Hematopoietic multipotent progenitor cell (in vitro differentiated cells): ENCODE data around the gene C1QTNF5. TPM values are rescaled to one million over a fixed set of nuclear protein-coding genes. Genes with fewer than 3 reads are reported as not detected.

Source experiments
- DNase-seq, 3 donors: peaks; one replicate each; pipeline ENCODE4 v3.0.0-alpha.2; 2011 to 2015; ENCODE audit warnings: low read depth in 2 of 3, low spot score in 2 of 3
- total RNA-seq: library from RNA; depleted of rRNA; stranded (reverse); fragments of >200 nt; gene quantifications from one replicate; pipeline ENCODE4 v1.2.3, GENCODE V29; 2012

Gene C1QTNF5
- total RNA-seq, 1 donor = under 0.01 TPM

GRCh38 chr11:119318240-119319135 lies 22.2 kb downstream of the C1QTNF5 start:
- DNase-seq = peak in 1 of 3 donors; percentile 10

GRCh38 chr11:119317592-119318239 lies 23.0 kb downstream of the C1QTNF5 start:
- no peak for DNase-seq

- DNase-seq = peak in 1 of 3 donors; percentile 26
Measured at GRCh38 chr11:119316729-119317591, 23.7 kb downstream of the C1QTNF5 start, which contains the start of gene MCAM. Gene MCAM (minus strand): TSS chr11:119317130. CDS start chr11:119317101, 29 bp downstream.

- DNase-seq = no peak
Measured at GRCh38 chr11:119316016-119316728, 24.5 kb downstream of the C1QTNF5 start.

GRCh38 chr11:119315131-119316015 lies 25.3 kb downstream of the C1QTNF5 start:
- peak in 2 of 3 donors; percentile 48 to 57 for DNase-seq

GRCh38 chr11:119314726-119315125 lies 26.0 kb downstream of the C1QTNF5 start:
- DNase-seq = no peak

- DNase-seq = no peak
Measured at GRCh38 chr11:119310682-119311052, 30.0 kb downstream of the C1QTNF5 start.

GRCh38 chr11:119309953-119310681 lies 30.6 kb downstream of the C1QTNF5 start:
- DNase-seq = no peak

- no peak for DNase-seq
Measured at GRCh38 chr11:119309411-119309810, 31.3 kb downstream of the C1QTNF5 start.

- no peak for DNase-seq
Measured at GRCh38 chr11:119307974-119308373, 32.7 kb downstream of the C1QTNF5 start.

GRCh38 chr11:119307219-119307618 lies 33.5 kb downstream of the C1QTNF5 start:
- DNase-seq = no peak

GRCh38 chr11:119306373-119306890 lies 34.3 kb downstream of the C1QTNF5 start:
- DNase-seq = no peak

- no peak for DNase-seq
Measured at GRCh38 chr11:119305556-119306372, 34.9 kb downstream of the C1QTNF5 start.

GRCh38 chr11:119303227-119303718 lies 37.4 kb downstream of the C1QTNF5 start:
- no peak for DNase-seq

- no peak for DNase-seq
Measured at GRCh38 chr11:119300198-119300964, 40.3 kb downstream of the C1QTNF5 start.

- DNase-seq = no peak
Measured at GRCh38 chr11:119299416-119299815, 41.3 kb downstream of the C1QTNF5 start.

- no peak for DNase-seq
Measured at GRCh38 chr11:119298726-119299125, 42.0 kb downstream of the C1QTNF5 start.
